GM12874 (cell line): ENCODE results near the gene DNMT3A.
A peak's percentile ranks its signal among the peaks of the same experiment; 100 is the strongest.

Experiments
- CTCF ChIP-seq: IDR thresholded peaks from 2 replicates; pipeline ENCODE4 v1.5.1; 2011; ENCODE audit warnings: low read depth, mild to moderate bottlenecking, control low read depth, low read length, moderate library complexity; ENCODE audit not compliant: insufficient read depth

The DNMT3A gene

GRCh38 chr2:25376750-25377621 lies 35.3 kb upstream of the DNMT3A start:
- TF ChIP-seq CTCF = peak; percentile 96

- TF ChIP-seq CTCF = no peak
Measured at GRCh38 chr2:25375989-25376545, 34.3 kb upstream of the DNMT3A start.

GRCh38 chr2:25375371-25375988 lies 33.8 kb upstream of the DNMT3A start:
- TF ChIP-seq CTCF = no peak

- TF ChIP-seq CTCF = no peak
Measured at GRCh38 chr2:25374827-25375226, 33.1 kb upstream of the DNMT3A start.

- TF ChIP-seq CTCF = no peak
Measured at GRCh38 chr2:25374411-25374810, 32.7 kb upstream of the DNMT3A start.

- TF ChIP-seq CTCF = no peak
Measured at GRCh38 chr2:25373269-25373981, 31.7 kb upstream of the DNMT3A start.
